ENCODE results near the gene MAN2A1. TPM values are rescaled to one million over a fixed set of nuclear protein-coding genes. Genes with fewer than 3 reads are reported as not detected.

The MAN2A1 gene
- total RNA-seq, 1 experiment from 2014 or later = 86.6 TPM

GRCh38 chr5:109719978-109720377 lies 30.3 kb downstream of the MAN2A1 start:
- POLR2A ChIA-PET = no interaction called here
- DNase-seq (ENCODE audit: low spot score) (no peak), ATAC-seq (no peak)
- CTCF ChIA-PET = no interaction called here
- no peaks in the 10 kb centered on the region for H3K9me3 Mint-ChIP-seq
- H3K4me3 Mint-ChIP-seq = no peak overlapping the region
- TF ChIP-seq E2F1 (CRISPR knock-in tag; IDR thresholded peaks at IDR 0.05) (no peak), ZNF121 (CRISPR knock-in tag; IDR thresholded peaks at IDR 0.05) (no peak), E2F4 (CRISPR knock-in tag; IDR thresholded peaks at IDR 0.05; ENCODE audit: borderline replicate concordance, low read depth) (no peak), HMGXB4 (CRISPR knock-in tag; IDR thresholded peaks at IDR 0.05) (no peak), GRHL2 (CRISPR knock-in tag; IDR thresholded peaks at IDR 0.05; ENCODE audit: insufficient replicate concordance, severe bottlenecking) (no peak), FOXP4 (CRISPR knock-in tag; IDR thresholded peaks at IDR 0.05) (no peak), CREM (CRISPR knock-in tag; IDR thresholded peaks at IDR 0.05) (no peak), PREB (CRISPR knock-in tag; IDR thresholded peaks at IDR 0.05; ENCODE audit: borderline replicate concordance) (no peak), NR2C2 (CRISPR knock-in tag; IDR thresholded peaks at IDR 0.05) (no peak), E2F5 (CRISPR knock-in tag; IDR thresholded peaks at IDR 0.05) (no peak), ZNF138 (CRISPR knock-in tag; conservative IDR thresholded peaks at IDR 0.05) (no peak), ZNF416 (CRISPR knock-in tag; IDR thresholded peaks at IDR 0.05) (no peak), CTCF (IDR thresholded peaks at IDR 0.05) (no peak)
- peaks cover 25% of the 10 kb centered on the region for H3K4me1 Mint-ChIP-seq
- H3K27me3 Mint-ChIP-seq (ENCODE audit: low read depth) = no peaks in the 10 kb centered on the region
- peak overlapping the region; percentile 52; the same call in 1 of the 2 replicates for H3K27ac Mint-ChIP-seq
- H3K36me3 Mint-ChIP-seq = peaks cover 35% of the 10 kb centered on the region

- CTCF ChIA-PET = no interaction called here
- no peak for ATAC-seq
- TF ChIP-seq MXD4 (CRISPR knock-in tag; IDR thresholded peaks at IDR 0.05; ENCODE audit: borderline replicate concordance) = no peak
- TF ChIP-seq RELA (CRISPR knock-in tag; IDR thresholded peaks at IDR 0.05; ENCODE audit: borderline replicate concordance) = no peak
- no peak for TF ChIP-seq ZNF532 (CRISPR knock-in tag; IDR thresholded peaks at IDR 0.05; ENCODE audit: borderline replicate concordance)
Measured at GRCh38 chr5:109721741-109722140, 32.0 kb downstream of the MAN2A1 start.

More at GRCh38 chr5:109721741-109722140, 32.0 kb downstream of the MAN2A1 start:
- peaks cover 12% of the 10 kb centered on the region for H3K4me1 Mint-ChIP-seq
- DNase-seq (ENCODE audit: low spot score) = no peak
- no peaks in the 10 kb centered on the region for H3K9me3 Mint-ChIP-seq
- H3K4me3 Mint-ChIP-seq = no peak overlapping the region
- peaks cover 28% of the 10 kb centered on the region for H3K36me3 Mint-ChIP-seq
- POLR2A ChIA-PET = no interaction called here
- H3K27me3 Mint-ChIP-seq (ENCODE audit: low read depth) = no peaks in the 10 kb centered on the region
- H3K27ac Mint-ChIP-seq = 0 out of 2 replicates have a peak overlapping the region, but pooled peaks have one; percentile 3

Data from WTC11 (cell line).